IMR-90 (cell line): Measurements from ENCODE around the gene TAOK1. TPM values are rescaled to one million over a fixed set of nuclear protein-coding genes. Genes with fewer than 3 reads are reported as not detected.

Source experiments
- ATAC-seq: fragments of 200-7000 bp; cut with Tn5 transposase; 2 replicates; pipeline ENCODE4 v1.9.1; 2020; ENCODE audit warnings: low read depth, mild to moderate bottlenecking, moderate library complexity
- BruUV-seq: library from RNA; stranded (reverse); fragments of 400-500 nt; replicated peaks from 2 replicates; lab custom pipeline; 2021; lab: Mats Ljungman, UMichigan
- CTCF ChIA-PET: fragments of 300-600 bp; formaldehyde crosslinking; extraction: SDS; loops from one replicate; lab custom pipeline; 2021; ENCODE audit warnings: antibody characterized with exemption; lab: Yijun Ruan, JAX
- POLR2A ChIA-PET: fragments of 300-600 bp; sonication (Branson Sonifier 250); formaldehyde crosslinking; loops from one replicate; lab custom pipeline; 2022; ENCODE audit warnings: antibody characterized with exemption; ENCODE audit not compliant: unreplicated experiment; lab: Charles Lee
- DNase-seq: peaks from one replicate; pipeline ENCODE4 v3.0.0; 2013
- H2AFZ ChIP-seq: replicated peaks from 2 replicates; pipeline ENCODE3; 2013; ENCODE audit warnings: low read length, mild to moderate bottlenecking; ENCODE audit not compliant: poor library complexity
- H2AK5ac ChIP-seq: 2 replicates; pipeline ENCODE4 v1.6.1; 2013; ENCODE audit warnings: low read depth, low read length, inconsistent platforms
- H2AK9ac ChIP-seq: replicated peaks from 2 replicates; pipeline ENCODE3; 2013; ENCODE audit warnings: mild to moderate bottlenecking, low read depth, low read length, moderate library complexity; ENCODE audit not compliant: poor library complexity
- H2BK120ac ChIP-seq: 2 replicates; pipeline ENCODE4 v1.6.1; 2013; ENCODE audit warnings: low read depth, low read length, inconsistent platforms
- H2BK15ac ChIP-seq: 3 replicates; pipeline ENCODE4 v1.6.1; 2013; ENCODE audit warnings: low read depth, low read length, inconsistent platforms
- H2BK20ac ChIP-seq: 2 replicates; pipeline ENCODE4 v1.6.1; 2013; ENCODE audit warnings: low read depth, mild to moderate bottlenecking, inconsistent platforms, low read length, moderate library complexity
- H2BK5ac ChIP-seq: 2 replicates; pipeline ENCODE4 v1.6.1; 2013; ENCODE audit warnings: mild to moderate bottlenecking, low read depth, low read length, inconsistent platforms; ENCODE audit not compliant: poor library complexity, severe bottlenecking
- H3K14ac ChIP-seq: replicated peaks from 2 replicates; pipeline ENCODE4 v1.6.1; 2013; ENCODE audit warnings: low read depth, low read length, inconsistent platforms
- H3K18ac ChIP-seq: 2 replicates; pipeline ENCODE4 v1.6.1; 2013; ENCODE audit warnings: low read depth, low read length, control low read depth
- H3K23ac ChIP-seq: 2 replicates; pipeline ENCODE4 v1.6.1; 2013; ENCODE audit warnings: low read depth, low read length, inconsistent platforms
- H3K27ac ChIP-seq: 2 replicates; pipeline ENCODE4 v1.5.1; 2013; ENCODE audit warnings: mild to moderate bottlenecking, control low read depth, low read length; ENCODE audit not compliant: insufficient read depth
- H3K27me3 ChIP-seq: 2 replicates; pipeline ENCODE4 v1.6.1; 2013; ENCODE audit warnings: low read length; ENCODE audit not compliant: control insufficient read depth, insufficient read depth
- H3K36me3 ChIP-seq: 2 replicates; pipeline ENCODE4 v1.6.1; 2013; ENCODE audit warnings: low read length, mixed read lengths; ENCODE audit not compliant: control insufficient read depth, insufficient read depth
- H3K4ac ChIP-seq: 2 replicates; pipeline ENCODE4 v1.6.1; 2013; ENCODE audit warnings: low read depth, low read length, inconsistent platforms
- H3K4me1 ChIP-seq: 2 replicates; pipeline ENCODE4 v1.6.1; 2013; ENCODE audit warnings: low read length, mixed read lengths; ENCODE audit not compliant: control insufficient read depth, insufficient read depth
- H3K4me2 ChIP-seq: 2 replicates; pipeline ENCODE4 v1.6.1; 2013; ENCODE audit warnings: low read depth, mild to moderate bottlenecking, control low read depth, low read length, moderate library complexity
- H3K4me3 ChIP-seq: 2 replicates; pipeline ENCODE4 v1.5.1; 2013; ENCODE audit warnings: low read depth, mild to moderate bottlenecking, control low read depth, low read length, moderate library complexity; ENCODE audit not compliant: insufficient read depth
- H3K56ac ChIP-seq: 2 replicates; pipeline ENCODE4 v1.6.1; 2013; ENCODE audit warnings: low read length, inconsistent platforms; ENCODE audit not compliant: insufficient read depth; ENCODE audit errors: extremely low read depth
- H3K79me1 ChIP-seq, 2 experiments: 2 replicates each; pipeline ENCODE4 v1.6.1; 2013; ENCODE audit warnings: low read length in 2 of 2, inconsistent platforms in 1 of 2, low read depth in 1 of 2
- H3K9ac ChIP-seq: 2 replicates; pipeline ENCODE4 v1.6.1; 2013; ENCODE audit warnings: low read depth, low read length, control low read depth
- H3K9me1 ChIP-seq: 2 replicates; pipeline ENCODE4 v1.6.1; 2013; ENCODE audit warnings: low read length, inconsistent platforms; ENCODE audit not compliant: insufficient read depth
- H3K9me3 ChIP-seq: 2 replicates; pipeline ENCODE4 v1.6.1; 2013; ENCODE audit warnings: low read length; ENCODE audit not compliant: control insufficient read depth, insufficient read depth
- H4K20me1 ChIP-seq: 2 replicates; pipeline ENCODE4 v1.6.1; 2013; ENCODE audit warnings: low read length, inconsistent platforms; ENCODE audit not compliant: insufficient read depth
- H4K5ac ChIP-seq: 2 replicates; pipeline ENCODE4 v1.6.1; 2013; ENCODE audit warnings: mild to moderate bottlenecking, low read depth, low read length, control low read depth
- H4K8ac ChIP-seq, 2 experiments: 2 replicates each; pipeline ENCODE4 v1.6.1; 2013; ENCODE audit warnings: low read depth in 2 of 2, low read length in 2 of 2, control low read depth in 1 of 2, inconsistent platforms in 1 of 2
- H4K91ac ChIP-seq: 2 replicates; pipeline ENCODE4 v1.6.1; 2013; ENCODE audit warnings: low read depth, low read length, inconsistent platforms; ENCODE audit not compliant: insufficient read depth
- MAFK ChIP-seq: IDR thresholded peaks from 2 replicates; pipeline ENCODE4 v1.6.1; 2012; ENCODE audit warnings: low read depth, low read length, improper control_type of control experiment
- POLR2A ChIP-seq: IDR thresholded peaks from 2 replicates; pipeline ENCODE4 v1.6.1; 2012; ENCODE audit warnings: mild to moderate bottlenecking, low read depth, low read length
- RCOR1 ChIP-seq: IDR thresholded peaks from 2 replicates; pipeline ENCODE4 v1.6.1; 2012; ENCODE audit warnings: mild to moderate bottlenecking, low read length, improper control_type of control experiment; ENCODE audit not compliant: insufficient replicate concordance
- WGBS, 2 experiments: methylation state at CpG; one replicate each; pipeline versions ENCODE4 v1.1.5 to v1.1.7; 2013; ENCODE audit warnings: missing lambda C conversion rate in 2 of 2; ENCODE audit not compliant: insufficient read length in 1 of 2; ENCODE audit errors: extremely low coverage in 2 of 2; 5-methylcytosine and 5-hydroxymethylcytosine counted together
- dilution Hi-C: fragments of 300-500 bp; cut with HindIII; formaldehyde crosslinking; loops from one replicate; pipeline ENCODE4 v1.14.3; 2018; ENCODE audit warnings: low sequenced_read_pairs; ENCODE audit not compliant: unreplicated experiment
- in situ Hi-C: fragments of 300-500 bp; cut with MboI; formaldehyde crosslinking; loops from 3 replicates; pipeline ENCODE4 v1.14.3; 2019; ENCODE audit warnings: low sequenced_read_pairs, inconsistent platforms, mixed read lengths
- intact Hi-C: fragments of 100-400 bp; cut with micrococcal nuclease; formaldehyde crosslinking; loops from 2 replicates; pipeline ENCODE4 v1.10.0; 2022
- polyA plus RNA-seq, 3 experiments: library from polyadenylated mRNA; depleted of rRNA; stranded (reverse); fragments of >200 nt; gene quantifications; 2 replicates each; pipeline ENCODE4 v1.2.3, GENCODE V29; 2012; ENCODE audit warnings: low replicate concordance in 1 of 3
- total RNA-seq: library from RNA; depleted of rRNA; stranded (reverse); fragments of >200 nt; gene quantifications from 2 replicates; pipeline ENCODE4 v1.2.3, GENCODE V29; 2012

TAOK1 gene
- total and polyA plus RNA-seq, 2 of the 4 experiments (the other 2 are of a cell fraction): 9.8 to 91.8 TPM

DNA sequence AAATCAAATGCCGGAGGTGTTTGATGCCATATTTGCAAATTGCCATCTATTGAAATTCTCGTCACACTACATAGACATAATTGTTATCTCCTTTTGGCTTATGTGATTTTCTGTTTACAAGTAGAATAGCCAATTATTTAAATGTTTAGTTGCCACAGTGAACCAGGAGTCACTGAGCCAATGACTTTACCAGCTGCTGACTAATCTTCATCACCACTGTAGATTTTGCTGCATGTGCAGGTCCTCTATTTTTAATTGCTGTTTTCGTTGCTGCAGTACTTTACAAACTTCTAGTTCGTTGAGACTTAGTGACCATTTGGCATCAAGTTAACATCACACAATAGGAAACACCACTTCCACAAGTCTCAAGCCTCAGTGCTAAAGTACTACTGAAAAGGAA is 153.9 kb downstream of the TAOK1 start:
- no peak overlapping the region for H2BK120ac ChIP-seq
- TF ChIP-seq RCOR1 (no peak), MAFK (no peak), POLR2A (no peak)
- H4K91ac ChIP-seq: no peak overlapping the region
- no peak overlapping the region for H3K4me2 ChIP-seq
- H4K20me1 ChIP-seq: 0 out of 2 replicates have a peak, but pooled peaks cover under 1% of the 10 kb centered on the region
- H3K9me3 ChIP-seq: no peaks in the 10 kb centered on the region
- H3K4me3 ChIP-seq: no peak overlapping the region
- intact Hi-C loops (no loop called here), in situ Hi-C loops (no loop called here), dilution Hi-C loops (no loop called here)
- no peak overlapping the region for H3K14ac ChIP-seq
- ChIA-PET POLR2A (no interaction called here), CTCF (interaction anchor here (0.6 kb wide), 2 partner anchors 23 to 61 kb away, joined by 3 to 4 read pairs; partner anchors contain the start of gene ABHD15)
- H3K56ac ChIP-seq: no peak overlapping the region
- peaks cover 33% of the 10 kb centered on the region for H3K36me3 ChIP-seq
- H2BK15ac ChIP-seq: no peak overlapping the region
- no peak overlapping the region for H4K8ac ChIP-seq
- no peak overlapping the region for H2AK9ac ChIP-seq
- no peaks in the 10 kb centered on the region for H3K9me1 ChIP-seq
- no peak overlapping the region for H3K4ac ChIP-seq
- no TSS peak for BruUV-seq
- H3K79me1 ChIP-seq: peaks cover 4 to 13% of the 10 kb centered on the region in 2 experiments; a peak in 2 of 4 replicates
- H3K27me3 ChIP-seq: no peaks in the 10 kb centered on the region
- no peak overlapping the region for H2AFZ ChIP-seq
- no peaks in the 10 kb centered on the region for H3K4me1 ChIP-seq
- no peak for ATAC-seq
- no peak overlapping the region for H2BK20ac ChIP-seq
- no peak overlapping the region for H4K5ac ChIP-seq
- no peak overlapping the region for H3K23ac ChIP-seq
- no peak overlapping the region for H3K27ac ChIP-seq
- no peak overlapping the region for H3K18ac ChIP-seq
- no peak overlapping the region for H3K9ac ChIP-seq
- no peak for DNase-seq
- no peak overlapping the region for H2AK5ac ChIP-seq
- no peak overlapping the region for H2BK5ac ChIP-seq
- 20% methylated on average over 1 of the region's 4 CpGs; no CpG with 5 or more reads in 1 of the 2 experiments for WGBS, 2 experiments
